ENCODE measurements around the gene PLXND1. TPM values are rescaled to one million over a fixed set of nuclear protein-coding genes. Genes with fewer than 3 reads are reported as not detected.

The PLXND1 gene
- total and polyA plus RNA-seq, 9 donors, result 21.6 to 120 (median 57.1) TPM

DNA sequence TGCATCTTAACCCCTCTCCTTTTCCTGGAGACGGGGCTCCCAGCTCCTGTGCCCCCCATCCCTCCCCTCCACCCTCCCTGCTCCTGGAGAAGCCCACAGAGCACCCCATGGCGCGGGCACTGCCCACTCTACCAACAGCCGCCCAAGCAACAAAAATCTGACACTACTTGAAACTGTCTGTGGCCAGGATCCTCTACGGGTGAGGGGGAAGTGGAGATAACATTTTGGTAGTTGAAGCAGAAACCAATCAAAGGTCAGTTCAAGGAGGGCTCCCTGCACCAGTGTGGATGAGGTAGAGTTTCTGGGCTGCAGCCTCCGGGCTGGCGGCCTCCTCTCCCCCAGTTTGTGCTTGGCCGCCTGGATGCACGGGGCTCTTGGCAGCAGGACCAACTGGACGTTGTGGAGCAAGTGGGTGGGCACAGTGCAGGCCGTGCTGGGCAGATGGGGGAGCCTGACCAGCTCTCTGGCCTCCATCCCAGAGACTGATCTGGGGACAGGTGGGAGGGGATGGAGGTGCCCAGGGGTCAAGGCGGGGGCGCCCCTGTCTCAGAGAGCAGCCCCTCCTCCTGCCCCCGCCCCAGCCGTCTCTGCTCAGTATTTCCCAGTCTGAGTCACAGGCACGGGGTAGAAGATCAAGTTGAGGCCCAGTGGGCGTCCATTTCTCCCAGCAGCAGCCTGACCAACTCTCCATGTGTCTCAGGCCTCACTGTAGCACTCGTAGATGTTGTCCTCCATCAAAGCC lies 50.7 kb downstream of the PLXND1 start:
- peaks cover 20% of the 10 kb centered on the region for H3K4me1 ChIP-seq (ENCODE audit: insufficient read depth)
- intact Hi-C loops (cut with DNase I), result no loop called here
- 73 to 74% (median 73%) methylated on average over 13 to 18 of the region's 18 CpGs for WGBS, 3 donors
- no peaks in the 10 kb centered on the region for H3K27me3 ChIP-seq
- no peak for DNase-seq
- no peaks in the 10 kb centered on the region for H3K36me3 ChIP-seq
- no peak overlapping the region for H3K4me3 ChIP-seq
- H3K27ac ChIP-seq, result peak overlapping the region in 1 of 2 donors; percentile 66
- no peaks in the 10 kb centered on the region for H3K9me3 ChIP-seq
- TF ChIP-seq, protein P1, sequence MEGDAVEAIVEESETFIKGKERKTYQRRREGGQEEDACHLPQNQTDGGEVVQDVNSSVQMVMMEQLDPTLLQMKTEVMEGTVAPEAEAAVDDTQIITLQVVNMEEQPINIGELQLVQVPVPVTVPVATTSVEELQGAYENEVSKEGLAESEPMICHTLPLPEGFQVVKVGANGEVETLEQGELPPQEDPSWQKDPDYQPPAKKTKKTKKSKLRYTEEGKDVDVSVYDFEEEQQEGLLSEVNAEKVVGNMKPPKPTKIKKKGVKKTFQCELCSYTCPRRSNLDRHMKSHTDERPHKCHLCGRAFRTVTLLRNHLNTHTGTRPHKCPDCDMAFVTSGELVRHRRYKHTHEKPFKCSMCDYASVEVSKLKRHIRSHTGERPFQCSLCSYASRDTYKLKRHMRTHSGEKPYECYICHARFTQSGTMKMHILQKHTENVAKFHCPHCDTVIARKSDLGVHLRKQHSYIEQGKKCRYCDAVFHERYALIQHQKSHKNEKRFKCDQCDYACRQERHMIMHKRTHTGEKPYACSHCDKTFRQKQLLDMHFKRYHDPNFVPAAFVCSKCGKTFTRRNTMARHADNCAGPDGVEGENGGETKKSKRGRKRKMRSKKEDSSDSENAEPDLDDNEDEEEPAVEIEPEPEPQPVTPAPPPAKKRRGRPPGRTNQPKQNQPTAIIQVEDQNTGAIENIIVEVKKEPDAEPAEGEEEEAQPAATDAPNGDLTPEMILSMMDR (IDR thresholded peaks at IDR 0.05), result no peak
- TF ChIP-seq POLR2A (IDR thresholded peaks at IDR 0.05) (no peak), EP300 (IDR thresholded peaks at IDR 0.05) (no peak)

DNA sequence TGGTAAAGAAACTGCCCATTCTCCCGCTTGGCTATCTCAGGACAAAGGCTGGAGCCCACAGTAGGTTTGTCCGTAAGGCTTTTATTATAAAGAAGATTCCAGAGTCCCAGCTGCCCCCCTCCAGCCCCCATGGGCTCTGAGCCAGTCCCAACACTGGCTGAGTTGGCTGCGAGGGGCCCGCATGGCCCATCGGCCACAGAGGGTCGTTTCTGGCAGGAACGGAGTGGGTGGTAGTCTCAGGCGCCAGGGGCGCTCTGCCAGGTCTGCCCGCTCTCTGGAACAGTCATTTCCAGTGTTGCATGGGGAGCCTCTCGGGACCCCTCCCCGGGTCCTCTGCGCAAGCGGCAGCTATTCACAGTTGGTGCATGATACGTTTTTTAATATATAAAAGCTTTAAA lies 51.3 kb downstream of the PLXND1 start:
- peak overlapping the region; percentile 64 to 66 for H3K27ac ChIP-seq
- no peaks in the 10 kb centered on the region for H3K27me3 ChIP-seq
- TF ChIP-seq POLR2A (IDR thresholded peaks at IDR 0.05) (no peak), EP300 (IDR thresholded peaks at IDR 0.05) (no peak)
- TF ChIP-seq, protein P1 (IDR thresholded peaks at IDR 0.05), result no peak
- no peaks in the 10 kb centered on the region for H3K9me3 ChIP-seq
- H3K4me1 ChIP-seq (ENCODE audit: insufficient read depth), result peaks cover 19% of the 10 kb centered on the region
- intact Hi-C loops (cut with DNase I), result no loop called here
- no peaks in the 10 kb centered on the region for H3K36me3 ChIP-seq
- WGBS, 3 donors, result 61 to 74% (median 68%) methylated on average over 15 of the region's 15 CpGs
- H3K4me3 ChIP-seq, result no peak overlapping the region
- DNase-seq, result no peak

DNA sequence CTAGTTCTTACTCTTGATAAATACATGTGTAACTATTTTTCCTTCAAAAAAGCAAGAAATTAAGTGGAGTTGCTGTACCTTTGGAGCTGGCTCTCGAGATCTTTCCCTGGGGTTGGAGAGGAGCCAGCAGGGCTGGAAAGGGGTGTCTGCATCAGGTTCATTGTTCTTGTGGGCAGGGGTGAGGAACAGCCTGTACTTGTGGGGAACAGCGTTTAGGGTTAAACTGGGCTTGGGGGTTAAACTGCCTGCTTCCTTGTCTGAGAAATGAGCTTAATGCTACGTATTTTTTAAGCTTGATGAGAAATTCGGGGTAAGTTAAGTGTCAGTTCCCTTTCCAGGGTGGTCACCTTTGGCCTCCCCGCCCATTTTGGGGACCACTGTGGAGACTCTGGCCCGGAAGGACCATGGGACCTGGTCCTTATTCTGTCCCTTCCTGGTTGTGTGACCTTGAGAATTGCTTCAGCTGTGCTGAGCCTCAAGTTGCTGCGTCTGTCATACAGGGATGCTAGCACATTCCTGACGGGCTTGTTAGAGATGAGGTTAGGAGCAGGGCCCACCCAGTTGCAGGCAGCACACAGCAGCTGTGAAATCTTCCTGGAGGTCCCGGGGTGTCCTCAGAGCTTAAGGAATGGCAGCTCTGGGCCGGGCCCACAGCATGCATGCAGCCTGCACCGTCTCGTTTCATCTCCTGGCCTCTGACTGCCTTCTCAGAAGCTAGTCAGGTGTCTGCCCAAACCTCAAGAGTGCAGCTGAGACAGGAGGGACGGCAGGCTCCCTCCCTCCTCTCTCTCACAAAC lies 51.9 kb downstream of the PLXND1 start:
- Histone ChIP-seq H3K27ac (peak overlapping the region; percentile 64 to 66), H3K4me3 (no peak overlapping the region), H3K27me3 (no peaks in the 10 kb centered on the region), H3K36me3 (no peaks in the 10 kb centered on the region), H3K9me3 (no peaks in the 10 kb centered on the region), H3K4me1 (ENCODE audit: insufficient read depth) (peaks cover 16% of the 10 kb centered on the region)
- DNase-seq, result peak in 2 of 5 donors; percentile 63 to 76
- 12 to 33% (median 23%) methylated on average over 13 of the region's 13 CpGs for WGBS, 3 donors
- intact Hi-C loops (cut with DNase I), result no loop called here
- no peak for TF ChIP-seq POLR2A (IDR thresholded peaks at IDR 0.05)
- TF ChIP-seq, protein P1 (IDR thresholded peaks at IDR 0.05), result no peak
- TF ChIP-seq EP300 (IDR thresholded peaks at IDR 0.05), result no peak

DNA sequence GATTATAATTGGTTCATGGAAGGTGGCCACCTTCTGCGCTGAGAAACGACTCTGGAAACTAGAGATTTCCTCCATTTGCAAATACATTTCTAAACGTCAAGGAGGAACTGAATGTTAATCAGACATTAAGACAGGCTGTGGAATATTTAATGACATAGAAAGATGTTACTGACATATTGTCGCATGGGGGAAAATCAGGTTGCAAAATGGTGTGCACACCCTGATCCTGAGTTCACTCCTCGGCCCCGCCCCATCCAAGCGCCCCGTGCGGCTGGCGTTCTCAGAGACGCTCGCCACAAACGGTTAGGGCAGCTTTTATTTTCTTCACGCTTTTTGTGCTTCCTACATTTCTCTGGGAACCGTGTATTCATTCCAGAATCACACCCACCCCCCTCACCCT lies 52.8 kb downstream of the PLXND1 start:
- Histone ChIP-seq H3K9me3 (no peaks in the 10 kb centered on the region), H3K27ac (peak overlapping the region; percentile 66 to 72), H3K4me3 (no peak overlapping the region), H3K27me3 (no peaks in the 10 kb centered on the region), H3K36me3 (no peaks in the 10 kb centered on the region), H3K4me1 (ENCODE audit: insufficient read depth) (peaks cover 15% of the 10 kb centered on the region)
- TF ChIP-seq EP300 (IDR thresholded peaks at IDR 0.05) (no peak), POLR2A (IDR thresholded peaks at IDR 0.05) (no peak)
- TF ChIP-seq, protein P1 (IDR thresholded peaks at IDR 0.05), result no peak
- 11 to 21% (median 16%) methylated on average over 15 of the region's 15 CpGs for WGBS, 3 donors
- peak in 1 of 5 donors; percentile 56 for DNase-seq
- intact Hi-C loops (cut with DNase I), result no loop called here
